NCI-H2227 (cell line): Measurements from ENCODE around the gene CCDC24.

Experiments used
- DNase-seq: peaks from one replicate; lab custom pipeline; 2025; ENCODE audit not compliant: unreplicated experiment; lab: John Stamatoyannopoulos, UW

CCDC24 gene

DNA sequence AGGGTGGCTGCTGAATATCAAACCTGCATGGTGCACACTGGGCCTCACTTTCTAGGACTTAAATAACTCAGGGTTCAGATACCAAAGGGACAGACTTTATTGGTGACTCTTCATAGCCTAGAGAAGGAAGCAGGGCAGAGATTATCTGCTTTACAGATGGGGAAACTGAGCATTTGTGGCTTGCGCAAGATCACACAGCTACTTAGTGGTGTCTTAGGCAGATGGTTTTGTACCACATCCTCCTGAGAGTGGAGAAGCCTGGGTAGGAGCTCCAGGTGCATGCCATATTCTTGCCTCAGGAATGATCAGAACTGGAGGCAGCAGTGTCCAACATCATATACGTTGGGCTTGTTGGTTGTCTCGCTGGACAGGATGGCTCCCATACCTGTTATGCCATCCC, 28.4 kb upstream of the CCDC24 start:
- no peak for DNase-seq

DNA sequence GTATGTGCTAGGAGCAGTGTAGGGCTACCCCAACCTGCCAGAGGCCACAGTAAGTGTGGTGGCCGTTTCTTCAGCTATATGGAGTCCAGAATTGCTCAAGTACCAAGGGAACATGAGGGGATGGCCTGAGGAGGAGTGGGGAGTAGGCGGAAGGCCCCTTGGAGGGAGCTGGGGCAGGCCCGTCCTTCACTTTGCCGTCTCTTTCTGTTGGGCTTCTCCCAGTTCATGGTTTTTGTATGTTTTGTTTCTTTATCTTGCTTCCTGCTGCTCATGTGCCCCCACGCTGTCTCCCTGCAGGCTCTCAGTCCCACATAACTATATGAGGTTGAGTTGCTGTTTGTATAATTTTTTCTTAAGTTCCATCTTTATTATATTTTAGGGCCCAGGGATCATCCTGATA, 27.5 kb upstream of the CCDC24 start:
- no peak for DNase-seq

DNA sequence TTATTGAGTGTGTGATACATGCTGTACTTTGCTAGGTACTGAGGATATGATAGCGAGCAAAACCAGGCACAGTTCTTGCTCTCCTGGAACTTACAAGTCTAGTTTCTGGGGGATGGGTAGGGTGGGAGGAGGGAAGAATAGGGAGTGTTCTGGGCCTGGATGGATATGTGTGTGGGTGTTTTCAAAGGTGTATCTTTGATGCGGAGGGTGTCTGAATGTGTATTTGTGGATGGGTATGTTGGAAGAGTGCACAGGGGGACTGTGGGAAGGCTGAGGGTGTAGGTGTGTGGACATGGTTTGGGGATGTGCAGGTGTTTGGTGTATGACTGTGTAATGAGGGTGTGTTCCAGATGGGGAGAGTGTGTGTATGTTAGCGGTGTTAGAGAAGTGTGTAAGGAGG, 26.1 kb upstream of the CCDC24 start:
- DNase-seq, result no peak

DNA sequence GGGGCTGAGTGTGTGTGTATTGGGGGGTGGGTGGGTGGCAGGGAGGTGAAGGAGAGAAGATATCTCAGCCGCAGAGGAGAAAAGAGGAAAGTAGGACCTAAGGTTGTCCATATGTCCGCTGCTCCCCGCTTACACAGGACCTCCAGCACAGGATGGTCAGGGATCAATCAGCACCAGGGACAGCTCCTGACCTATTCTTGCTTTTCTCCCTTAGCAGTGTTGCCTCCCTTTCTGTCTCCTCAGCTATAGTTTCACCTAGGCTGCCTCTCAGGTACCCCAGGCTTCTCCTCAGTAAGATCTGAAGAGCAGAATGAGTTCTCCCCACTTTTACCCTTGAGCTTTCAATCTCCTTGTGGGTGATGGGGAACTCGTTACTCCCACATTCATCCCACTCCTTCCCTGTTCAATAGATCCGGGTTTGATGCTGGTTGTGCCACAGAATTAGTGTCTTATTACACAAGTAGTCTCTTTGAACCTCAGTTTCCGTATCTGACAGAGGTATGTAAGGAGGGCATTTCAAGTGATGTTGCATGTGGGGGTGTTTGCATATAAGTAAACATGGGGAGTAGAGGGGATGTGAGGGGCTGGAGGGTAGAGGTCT, 23.0 kb upstream of the CCDC24 start:
- no peak for DNase-seq

DNA sequence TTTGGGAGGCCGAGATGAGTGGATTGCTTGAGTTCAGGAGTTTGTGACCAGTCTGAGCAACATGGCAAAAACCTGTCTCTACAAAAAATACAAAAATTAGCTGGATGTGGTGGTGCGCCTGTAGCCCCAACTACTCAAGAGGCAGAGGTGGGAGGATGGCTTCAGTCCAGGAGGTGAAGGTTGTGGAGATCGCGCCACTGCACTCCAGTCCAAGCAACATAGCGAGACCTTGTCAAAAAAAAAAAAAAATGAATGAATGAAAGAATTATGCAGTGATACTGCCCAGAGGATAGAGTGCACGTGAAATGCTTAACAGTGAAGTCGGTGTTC, 22.0 kb upstream of the CCDC24 start:
- no peak for DNase-seq

DNA sequence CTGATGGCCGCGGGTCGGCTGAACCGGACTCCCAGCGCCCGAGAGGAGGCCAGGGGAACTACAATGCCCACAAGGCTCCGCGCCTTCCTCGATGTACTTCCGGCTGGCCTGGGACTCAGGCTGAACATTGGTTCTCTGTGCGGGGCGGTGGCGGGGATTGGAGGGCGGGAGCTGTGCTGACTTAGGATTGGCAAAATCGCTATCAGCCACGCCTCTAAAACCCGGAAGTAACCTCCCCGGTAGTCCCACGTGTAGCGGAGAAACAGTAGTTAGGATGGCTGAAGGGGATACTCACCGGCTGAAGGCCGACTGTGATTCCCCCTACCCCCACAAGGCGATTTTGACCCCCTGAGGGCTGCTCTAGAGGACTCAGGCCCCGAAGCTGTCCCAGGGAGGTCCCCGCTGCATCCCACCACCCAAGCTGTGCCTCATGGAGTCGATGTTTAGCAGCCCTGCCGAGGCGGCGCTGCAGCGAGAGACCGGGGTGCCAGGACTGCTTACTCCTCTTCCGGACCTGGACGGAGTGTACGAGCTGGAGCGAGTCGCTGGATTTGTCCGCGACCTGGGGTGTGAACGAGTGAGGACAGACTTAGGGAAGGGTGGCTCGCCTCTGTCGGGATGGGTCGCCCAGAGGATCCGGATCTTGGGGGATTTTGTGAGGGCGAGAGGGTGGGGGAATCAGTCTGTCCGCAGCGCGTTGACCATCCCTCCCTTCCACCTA, 21.5 kb upstream of the CCDC24 start, which contains the start of gene DPH2:
Gene DPH2 (plus strand): TSS at position 265 of the 721 bp plus-strand sequence. CDS start 166 bp downstream, at position 431.
- peak; percentile 98 for DNase-seq

DNA sequence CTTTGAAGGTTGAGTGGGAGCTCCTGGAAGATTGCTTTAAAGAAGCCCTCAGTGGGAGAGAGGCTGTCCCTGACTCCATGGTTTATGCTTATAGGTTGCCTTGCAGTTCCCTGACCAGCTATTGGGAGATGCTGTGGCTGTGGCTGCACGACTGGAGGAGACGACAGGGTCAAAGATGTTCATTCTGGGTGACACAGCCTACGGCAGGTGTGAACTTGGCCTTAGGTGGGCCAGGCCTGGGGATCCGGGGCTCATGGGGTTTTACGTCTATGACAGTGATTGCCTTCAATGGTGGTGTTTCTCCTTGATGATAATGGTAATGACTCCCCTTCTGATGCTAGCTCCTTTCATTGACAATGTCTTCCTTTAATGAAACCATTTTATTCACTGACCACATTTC, 20.9 kb upstream of the CCDC24 start:
- DNase-seq, result no peak

DNA sequence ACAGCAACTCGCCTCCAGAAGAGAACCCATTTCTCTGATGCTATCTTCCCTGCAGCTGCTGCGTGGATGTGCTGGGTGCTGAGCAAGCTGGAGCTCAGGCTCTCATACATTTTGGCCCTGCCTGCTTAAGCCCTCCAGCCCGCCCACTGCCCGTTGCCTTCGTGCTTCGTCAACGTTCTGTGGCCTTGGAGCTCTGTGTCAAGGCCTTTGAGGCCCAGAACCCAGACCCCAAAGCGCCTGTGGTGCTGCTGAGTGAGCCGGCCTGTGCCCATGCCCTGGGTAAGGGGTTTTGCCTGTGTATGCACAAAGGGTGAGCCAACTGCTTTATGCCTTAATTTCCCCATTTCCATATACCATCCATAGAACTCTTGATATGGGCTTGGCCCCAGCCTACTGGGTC, 20.5 kb upstream of the CCDC24 start:
- DNase-seq, result no peak

DNA sequence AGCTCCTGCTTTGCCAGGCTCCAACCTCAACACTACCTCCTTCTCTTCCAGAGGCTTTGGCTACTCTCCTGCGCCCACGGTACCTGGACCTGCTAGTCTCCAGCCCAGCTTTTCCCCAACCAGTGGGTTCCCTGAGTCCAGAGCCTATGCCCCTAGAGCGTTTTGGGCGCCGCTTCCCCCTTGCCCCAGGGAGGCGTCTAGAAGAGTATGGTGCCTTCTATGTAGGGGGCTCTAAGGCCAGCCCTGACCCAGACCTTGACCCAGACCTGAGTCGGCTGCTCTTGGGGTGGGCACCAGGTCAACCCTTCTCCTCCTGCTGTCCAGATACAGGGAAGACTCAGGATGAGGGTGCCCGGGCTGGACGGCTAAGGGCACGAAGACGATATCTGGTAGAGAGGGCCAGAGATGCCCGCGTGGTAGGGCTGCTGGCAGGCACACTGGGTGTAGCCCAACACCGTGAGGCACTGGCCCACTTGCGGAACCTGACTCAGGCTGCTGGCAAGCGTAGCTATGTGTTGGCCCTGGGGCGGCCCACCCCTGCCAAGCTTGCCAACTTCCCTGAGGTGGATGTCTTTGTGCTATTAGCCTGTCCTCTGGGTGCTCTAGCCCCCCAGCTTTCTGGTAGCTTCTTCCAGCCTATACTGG, 19.9 kb upstream of the CCDC24 start:
- DNase-seq, result no peak

DNA sequence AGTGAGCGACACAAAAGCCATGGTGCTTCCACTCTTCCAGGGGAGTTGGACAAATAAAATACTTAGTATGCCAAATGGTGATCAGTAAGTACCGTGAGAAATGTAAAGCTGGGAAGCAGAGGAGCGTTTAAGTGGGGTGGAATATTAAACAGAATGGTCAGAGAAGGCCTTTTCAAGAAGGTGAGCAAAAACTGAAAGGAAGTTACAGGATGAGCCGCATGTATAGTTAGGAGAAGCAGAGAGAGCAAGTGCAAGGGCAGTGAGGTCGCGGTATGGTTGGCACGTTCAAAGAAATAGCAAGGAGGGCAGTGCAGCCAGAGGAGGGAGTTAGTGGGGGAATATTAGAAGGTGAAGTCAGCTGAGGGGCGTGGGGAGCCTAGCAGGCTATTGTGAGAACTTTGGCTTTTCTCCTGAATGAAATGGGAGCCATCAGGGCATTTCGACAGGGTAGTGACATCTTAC, 17.4 kb upstream of the CCDC24 start:
- no peak for DNase-seq

DNA sequence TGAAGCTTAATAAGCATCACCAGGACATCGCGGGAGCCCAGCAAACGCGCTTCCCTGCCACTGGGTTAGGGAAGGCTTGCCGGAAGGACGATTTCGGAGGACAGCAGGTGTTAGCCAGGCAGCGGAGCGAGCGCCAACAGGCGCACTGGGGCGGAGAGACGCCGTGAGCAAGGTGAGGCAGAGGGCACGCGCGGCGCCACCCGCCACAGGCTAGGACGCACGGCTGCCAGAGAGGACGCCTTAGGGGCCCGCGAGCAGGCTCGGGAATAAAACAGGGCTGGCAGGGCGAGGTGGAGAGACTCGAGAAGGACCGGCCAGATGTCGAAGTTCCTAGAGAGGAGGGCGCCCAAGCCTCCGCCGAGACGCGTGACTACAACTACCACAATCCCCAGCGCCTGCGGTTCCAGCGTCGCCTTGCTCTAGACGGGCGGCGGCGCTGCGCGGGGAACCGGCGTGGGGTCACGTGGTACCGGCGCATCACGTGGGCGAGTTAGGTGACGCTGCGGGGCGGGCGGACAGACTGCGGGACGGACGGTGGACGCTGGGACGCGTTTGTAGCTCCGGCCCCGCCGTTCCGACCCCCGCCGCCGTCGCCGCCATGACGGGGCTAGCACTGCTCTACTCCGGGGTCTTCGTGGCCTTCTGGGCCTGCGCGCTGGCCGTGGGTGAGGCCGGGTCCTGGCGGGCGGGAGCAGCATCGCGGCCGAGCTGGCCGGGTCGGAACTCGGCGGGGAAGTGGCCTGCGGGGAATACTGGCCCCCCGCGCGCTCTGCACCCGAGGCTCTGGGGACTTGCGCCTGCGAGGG, 16.8 kb upstream of the CCDC24 start, which contains the start of gene ATP6V0B:
Gene ATP6V0B (plus strand): TSS at position 518 of the 806 bp plus-strand sequence. CDS start 81 bp downstream, at position 599.
- peak; percentile 97 for DNase-seq

DNA sequence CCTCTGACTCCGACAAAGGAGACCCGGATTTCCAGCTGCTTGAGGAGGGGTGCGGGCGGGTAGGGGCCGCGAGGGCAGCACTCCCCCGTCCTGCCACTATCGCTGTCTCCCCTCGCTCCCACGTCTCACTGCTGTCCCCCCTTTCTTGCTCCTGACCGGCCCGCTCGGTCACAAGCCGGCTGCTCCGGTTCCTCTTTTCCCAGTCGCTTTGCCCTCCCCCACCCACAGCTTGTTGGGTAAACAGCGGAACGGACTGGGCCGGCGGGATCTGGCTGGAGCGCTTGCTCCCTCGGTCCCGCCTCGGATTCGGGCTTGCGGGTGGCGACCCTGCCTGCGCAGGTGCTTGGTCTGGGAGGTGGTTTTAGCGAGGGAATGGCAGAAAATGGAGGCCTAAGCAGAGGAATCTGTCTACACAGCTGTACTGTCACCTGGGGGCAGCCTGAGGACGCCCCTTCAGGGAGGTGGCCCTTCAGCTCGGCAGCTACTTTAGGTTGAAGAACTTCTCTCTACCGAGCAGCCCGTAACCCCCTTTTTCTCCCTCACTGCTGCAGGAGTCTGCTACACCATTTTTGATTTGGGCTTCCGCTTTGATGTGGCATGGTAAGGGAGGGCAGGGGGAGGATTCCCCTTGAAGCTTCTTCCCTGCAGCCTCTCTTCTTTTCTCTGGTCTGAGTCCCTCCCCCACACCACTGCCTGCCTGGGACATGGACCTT, 16.0 kb upstream of the CCDC24 start:
- peak; percentile 45 for DNase-seq

DNA sequence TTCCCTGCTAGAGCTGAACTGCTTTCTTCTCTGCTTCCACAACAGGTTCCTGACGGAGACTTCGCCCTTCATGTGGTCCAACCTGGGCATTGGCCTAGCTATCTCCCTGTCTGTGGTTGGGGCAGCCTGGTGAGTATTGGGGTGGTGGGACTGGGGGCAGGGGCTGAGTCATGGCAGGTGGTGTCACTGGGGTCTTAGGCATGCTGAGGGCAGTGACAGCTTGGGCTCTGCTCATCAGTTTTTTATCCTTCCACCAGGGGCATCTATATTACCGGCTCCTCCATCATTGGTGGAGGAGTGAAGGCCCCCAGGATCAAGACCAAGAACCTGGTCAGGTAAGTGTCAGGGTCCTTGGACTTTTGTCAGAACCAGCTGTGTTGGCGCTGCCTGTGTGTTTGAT, 15.4 kb upstream of the CCDC24 start:
- DNase-seq, result no peak

DNA sequence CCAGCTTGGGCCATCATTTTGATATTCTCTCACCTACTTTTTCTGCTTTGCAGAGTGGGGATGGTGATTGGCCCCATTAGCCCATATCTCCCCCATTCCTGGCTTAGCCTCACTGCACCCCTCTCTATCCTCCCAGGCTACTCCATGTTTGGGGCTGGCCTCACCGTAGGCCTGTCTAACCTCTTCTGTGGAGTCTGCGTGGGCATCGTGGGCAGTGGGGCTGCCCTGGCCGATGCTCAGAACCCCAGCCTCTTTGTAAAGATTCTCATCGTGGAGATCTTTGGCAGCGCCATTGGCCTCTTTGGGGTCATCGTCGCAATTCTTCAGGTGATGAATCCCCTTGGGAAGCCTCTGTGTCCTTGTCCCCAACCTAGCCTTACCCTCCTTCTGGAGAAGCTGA, 14.5 kb upstream of the CCDC24 start:
- DNase-seq, result no peak

DNA sequence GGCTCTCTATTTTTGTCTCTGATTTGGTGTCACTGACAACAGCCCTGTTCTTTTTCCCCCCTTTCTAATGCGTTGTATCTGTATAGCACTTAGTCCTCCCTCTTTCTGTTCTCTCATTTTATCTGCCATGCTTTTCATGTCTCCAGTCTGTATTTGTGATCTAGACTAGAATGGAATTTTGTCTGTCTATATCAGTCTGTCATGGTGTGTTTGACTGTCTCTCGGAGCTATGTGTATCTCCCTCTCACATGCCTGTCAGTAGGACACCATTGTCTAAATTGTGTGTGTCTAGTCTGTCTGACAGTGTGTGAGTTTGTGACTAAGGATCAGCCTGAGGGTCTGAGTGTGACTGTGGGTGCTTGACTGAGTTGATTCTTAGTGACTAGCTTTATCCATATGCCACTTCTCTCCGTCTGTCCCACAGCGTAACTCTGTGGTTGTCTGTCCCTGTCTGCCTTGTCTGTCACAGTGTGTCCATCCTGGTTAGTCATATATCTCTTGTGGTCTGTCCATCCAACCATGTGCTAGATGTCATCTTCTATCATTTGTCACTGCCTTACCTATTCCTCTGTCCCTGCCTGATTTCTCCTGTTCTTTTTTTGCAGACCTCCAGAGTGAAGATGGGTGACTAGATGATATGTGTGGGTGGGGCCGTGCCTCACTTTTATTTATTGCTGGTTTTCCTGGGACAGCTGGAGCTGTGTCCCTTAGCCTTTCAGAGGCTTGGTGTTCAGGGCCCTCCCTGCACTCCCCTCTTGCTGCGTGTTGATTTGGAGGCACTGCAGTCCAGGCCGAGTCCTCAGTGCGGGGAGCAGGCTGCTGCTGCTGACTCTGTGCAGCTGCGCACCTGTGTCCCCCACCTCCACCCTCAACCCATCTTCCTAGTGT, 13.8 kb upstream of the CCDC24 start:
- no peak for DNase-seq

DNA sequence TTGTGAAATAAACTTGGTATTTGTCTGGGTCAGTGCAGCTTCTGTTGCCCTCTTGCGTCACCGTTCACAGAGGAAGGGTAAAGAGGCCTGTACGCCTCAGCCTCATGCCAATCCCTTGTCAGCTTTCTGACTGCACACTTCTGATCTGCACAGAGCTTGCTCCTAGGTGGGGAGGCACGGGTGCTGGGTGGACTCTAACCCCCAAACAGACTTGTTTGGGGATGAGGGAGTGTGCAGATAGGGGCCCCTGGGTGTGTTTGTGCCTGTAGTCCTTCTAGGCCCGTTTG, 13.2 kb upstream of the CCDC24 start:
- no peak for DNase-seq

DNA sequence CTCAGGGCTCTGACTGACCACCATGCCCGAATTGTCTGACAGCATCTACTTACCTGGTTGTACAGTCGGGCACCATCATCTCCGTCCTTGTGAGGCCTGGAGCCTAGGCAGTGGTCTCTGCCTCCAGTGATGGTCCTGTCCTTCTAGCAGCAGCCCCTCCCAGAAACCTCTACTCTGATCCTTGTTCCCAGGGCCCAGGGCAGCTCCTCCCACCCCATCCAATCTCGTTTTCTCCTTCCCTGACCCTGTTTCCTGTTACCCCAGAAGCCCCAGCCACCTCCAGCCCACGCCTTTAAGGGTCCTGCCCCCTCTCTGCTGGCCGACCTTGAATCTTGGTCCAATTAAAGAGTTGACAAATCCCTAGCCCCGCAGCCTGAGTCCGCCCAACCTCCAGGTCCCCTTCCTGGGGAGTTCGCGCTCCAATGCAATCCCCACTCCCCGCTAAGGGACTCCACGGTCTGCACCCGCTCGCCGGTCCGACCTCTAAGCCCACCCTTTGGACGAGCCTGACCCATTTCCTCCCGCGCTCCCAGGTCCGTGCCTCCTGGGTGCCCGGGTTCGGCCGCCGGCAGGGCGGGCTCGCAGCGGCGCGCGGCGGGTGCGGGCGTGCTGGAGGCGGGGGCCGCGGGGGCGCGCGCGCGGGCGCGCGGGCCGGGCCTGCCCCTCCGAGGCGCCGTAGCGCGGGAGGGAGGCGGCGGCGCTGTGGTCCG, 12.7 kb upstream of the CCDC24 start, which contains the start of gene B4GALT2:
Gene B4GALT2 (plus strand): TSS at position 660 of the 710 bp plus-strand sequence. CDS start 1,951 bp downstream, outside the sequence.
- peak; percentile 63 for DNase-seq

DNA sequence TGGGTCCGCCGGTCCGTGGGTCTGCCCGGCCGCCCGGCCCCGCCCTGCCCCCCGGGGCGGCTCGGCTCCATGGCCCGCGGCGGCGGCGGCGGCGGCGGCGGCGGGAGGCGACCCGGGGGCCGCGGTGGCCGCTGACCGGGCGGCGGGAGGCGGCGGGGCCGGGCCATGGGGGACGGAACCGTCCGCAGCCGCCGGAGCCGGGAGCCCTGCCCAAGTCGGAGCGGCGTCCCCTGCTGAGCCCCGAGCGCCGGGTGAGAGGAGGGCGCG, 12.2 kb upstream of the CCDC24 start:
- no peak for DNase-seq

DNA sequence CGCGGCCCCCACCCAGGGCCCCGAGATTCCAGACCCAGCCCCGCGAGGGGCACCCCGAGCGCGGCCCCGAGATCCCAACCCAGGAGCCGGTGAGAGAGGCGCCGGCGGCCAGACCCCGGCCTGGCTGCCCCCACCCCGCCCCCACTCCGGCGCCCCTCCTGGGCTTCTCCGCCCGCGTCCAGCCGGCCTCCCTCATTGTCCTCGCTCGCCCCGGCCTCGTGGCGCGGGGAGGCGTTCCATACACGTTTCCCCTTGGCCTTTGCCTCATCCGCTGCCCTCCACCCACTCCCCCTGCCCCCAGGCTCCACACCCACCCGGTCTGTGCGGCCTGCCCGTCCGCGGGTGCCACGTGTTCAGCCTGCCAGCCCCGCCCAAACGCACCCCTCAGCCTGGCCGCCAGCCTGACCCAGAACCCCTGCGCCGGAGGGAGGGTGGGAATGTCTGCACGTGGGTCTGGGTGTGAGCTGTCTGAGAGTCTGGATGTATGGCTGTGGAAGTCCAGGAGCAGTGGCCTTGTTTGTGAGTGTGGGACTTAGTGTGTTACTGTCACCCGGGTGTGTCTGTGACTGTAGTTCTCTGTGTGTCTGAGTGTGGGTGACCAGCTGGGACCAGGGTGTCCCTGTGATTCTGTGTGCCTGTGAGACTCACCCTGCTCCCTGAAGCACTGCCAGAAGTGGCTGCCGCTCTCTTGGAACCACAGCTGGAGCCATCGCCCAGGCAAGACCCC, 11.7 kb upstream of the CCDC24 start:
- DNase-seq, result peak; percentile 52
